Peyer's patch (tissue), 4 donors: ENCODE measurements around the gene GNG7.

Experiments
- POLR2A ChIP-seq, 2 donors: fragments of 450-650 bp; IDR thresholded peaks; one replicate each; pipeline ENCODE4 v1.5.1; 2017; ENCODE audit warnings: antibody characterized with exemption in 2 of 2, mild to moderate bottlenecking in 2 of 2, moderate library complexity in 2 of 2
- TF ChIP-seq, protein P1 (sequence below), 6 experiments: fragments of 450-650 bp in 4 of 6; fragments of 200-600 bp in 2 of 6; sonication (generic) in 1 of 6; IDR thresholded peaks; one replicate each; pipeline ENCODE4 v1.5.1; 2017 to 2019; ENCODE audit warnings: antibody characterized with exemption in 6 of 6, mild to moderate bottlenecking in 3 of 6, moderate library complexity in 1 of 6

DNA sequence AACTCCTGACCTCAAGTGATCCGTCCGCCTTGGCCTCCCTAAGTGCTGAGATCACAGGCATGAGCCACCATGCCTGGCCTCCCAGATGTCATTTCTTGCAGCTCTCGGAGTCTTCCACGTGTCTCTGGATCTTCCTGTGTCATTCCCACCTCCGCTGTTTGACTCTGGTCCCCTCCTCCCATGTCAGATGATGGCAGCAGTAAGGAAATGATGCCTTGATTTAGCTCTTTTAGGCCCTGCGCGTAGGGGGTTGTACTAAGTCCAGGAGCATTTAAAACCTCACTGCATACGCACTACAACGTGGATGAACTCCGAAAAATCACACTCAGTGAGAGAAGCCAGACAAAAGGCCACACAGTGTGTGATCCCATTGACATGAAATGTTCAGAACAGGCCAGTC is 113.1 kb downstream of the GNG7 start:
- TF ChIP-seq, protein P1, sequence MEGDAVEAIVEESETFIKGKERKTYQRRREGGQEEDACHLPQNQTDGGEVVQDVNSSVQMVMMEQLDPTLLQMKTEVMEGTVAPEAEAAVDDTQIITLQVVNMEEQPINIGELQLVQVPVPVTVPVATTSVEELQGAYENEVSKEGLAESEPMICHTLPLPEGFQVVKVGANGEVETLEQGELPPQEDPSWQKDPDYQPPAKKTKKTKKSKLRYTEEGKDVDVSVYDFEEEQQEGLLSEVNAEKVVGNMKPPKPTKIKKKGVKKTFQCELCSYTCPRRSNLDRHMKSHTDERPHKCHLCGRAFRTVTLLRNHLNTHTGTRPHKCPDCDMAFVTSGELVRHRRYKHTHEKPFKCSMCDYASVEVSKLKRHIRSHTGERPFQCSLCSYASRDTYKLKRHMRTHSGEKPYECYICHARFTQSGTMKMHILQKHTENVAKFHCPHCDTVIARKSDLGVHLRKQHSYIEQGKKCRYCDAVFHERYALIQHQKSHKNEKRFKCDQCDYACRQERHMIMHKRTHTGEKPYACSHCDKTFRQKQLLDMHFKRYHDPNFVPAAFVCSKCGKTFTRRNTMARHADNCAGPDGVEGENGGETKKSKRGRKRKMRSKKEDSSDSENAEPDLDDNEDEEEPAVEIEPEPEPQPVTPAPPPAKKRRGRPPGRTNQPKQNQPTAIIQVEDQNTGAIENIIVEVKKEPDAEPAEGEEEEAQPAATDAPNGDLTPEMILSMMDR (IDR thresholded peaks at IDR 0.05): no peak
- no peak for TF ChIP-seq POLR2A (IDR thresholded peaks at IDR 0.05)
